Activated naive CD8-positive, alpha-beta T cell treated with anti-CD3 and anti-CD28 coated beads, Interleukin-2, amount 50 U/mL, for 24 hours (primary cell): ENCODE measurements around the gene CGB7.
"Not testable (repeated sequence)": the region's sequence is repeated elsewhere in the genome, so short reads cannot be mapped to it uniquely, and the experiment has no call there.

ENCODE experiments used
- ATAC-seq: fragments of 150-1000 bp; cut with Tn5 transposase; one replicate; pipeline ENCODE4 v1.10.0; 2021
- DNase-seq: peaks from one replicate; pipeline ENCODE4 v3.0.0; 2021
- H3K27ac Mint-ChIP-seq: one replicate; pipeline ENCODE4 v1.8.0; 2021; ENCODE audit warnings: mild to moderate bottlenecking, mixed read lengths
- H3K27me3 Mint-ChIP-seq: one replicate; pipeline ENCODE4 v1.8.0; 2021; ENCODE audit warnings: mixed read lengths
- H3K36me3 Mint-ChIP-seq: one replicate; pipeline ENCODE4 v1.8.0; 2021; ENCODE audit warnings: low read depth, mixed read lengths
- H3K4me1 Mint-ChIP-seq: one replicate; pipeline ENCODE4 v1.8.0; 2021; ENCODE audit warnings: mixed read lengths
- H3K4me3 Mint-ChIP-seq: one replicate; pipeline ENCODE4 v1.8.0; 2021; ENCODE audit warnings: mild to moderate bottlenecking, moderate library complexity, mixed read lengths
- H3K9me3 Mint-ChIP-seq: one replicate; pipeline ENCODE4 v1.8.0; 2021; ENCODE audit warnings: mixed read lengths

Gene CGB7

DNA sequence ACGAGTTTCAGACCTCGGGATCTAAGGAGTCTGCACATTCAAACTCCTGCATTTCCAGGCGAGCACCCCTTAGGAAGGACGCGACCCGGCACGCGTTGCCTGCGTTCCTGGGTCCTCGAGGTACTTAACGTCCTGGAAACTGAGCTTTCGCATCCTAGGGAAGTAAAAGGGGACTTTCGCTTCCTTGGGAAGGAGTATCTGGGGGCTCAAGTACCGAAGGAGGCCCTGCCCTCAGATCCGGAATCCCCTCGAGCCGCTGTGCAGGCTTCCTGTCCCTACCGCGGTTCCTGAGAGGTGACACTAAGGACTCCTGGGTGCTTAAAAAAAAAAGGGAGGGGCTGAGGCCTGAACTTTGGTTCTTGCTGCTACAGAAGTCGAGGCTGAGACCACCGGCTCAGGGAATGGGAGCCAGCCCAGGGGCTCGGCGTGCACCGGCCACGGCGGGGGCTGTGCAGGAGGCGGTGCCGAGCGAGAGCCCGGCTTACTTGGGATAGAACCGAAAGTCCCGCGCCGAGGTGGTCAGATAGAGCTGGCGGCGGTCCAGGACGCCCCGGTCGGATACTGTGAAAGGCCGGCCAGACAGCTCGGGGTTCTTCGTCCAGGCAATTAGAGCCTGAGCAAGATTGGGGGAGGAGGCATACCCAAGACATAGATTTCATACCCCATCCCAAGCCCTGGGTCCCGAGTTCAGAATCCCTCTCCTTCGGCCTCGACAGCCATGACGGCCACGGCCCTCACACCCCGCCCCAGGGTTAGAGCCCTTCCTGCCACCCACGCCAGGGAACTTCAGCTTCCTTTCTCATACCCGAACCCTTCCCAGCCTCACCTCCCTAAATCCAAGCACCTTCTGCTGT is 38.9 kb downstream of the CGB7 start:
- H3K9me3 Mint-ChIP-seq, DNase-seq, H3K27me3 Mint-ChIP-seq, H3K36me3 Mint-ChIP-seq: not testable (repeated sequence)
- Mint-ChIP-seq H3K4me3 (peak overlapping the region; percentile 72), H3K4me1 (peaks cover 33% of the 10 kb centered on the region), H3K27ac (peak overlapping the region; percentile 22)
- peak; percentile 9 for ATAC-seq

DNA sequence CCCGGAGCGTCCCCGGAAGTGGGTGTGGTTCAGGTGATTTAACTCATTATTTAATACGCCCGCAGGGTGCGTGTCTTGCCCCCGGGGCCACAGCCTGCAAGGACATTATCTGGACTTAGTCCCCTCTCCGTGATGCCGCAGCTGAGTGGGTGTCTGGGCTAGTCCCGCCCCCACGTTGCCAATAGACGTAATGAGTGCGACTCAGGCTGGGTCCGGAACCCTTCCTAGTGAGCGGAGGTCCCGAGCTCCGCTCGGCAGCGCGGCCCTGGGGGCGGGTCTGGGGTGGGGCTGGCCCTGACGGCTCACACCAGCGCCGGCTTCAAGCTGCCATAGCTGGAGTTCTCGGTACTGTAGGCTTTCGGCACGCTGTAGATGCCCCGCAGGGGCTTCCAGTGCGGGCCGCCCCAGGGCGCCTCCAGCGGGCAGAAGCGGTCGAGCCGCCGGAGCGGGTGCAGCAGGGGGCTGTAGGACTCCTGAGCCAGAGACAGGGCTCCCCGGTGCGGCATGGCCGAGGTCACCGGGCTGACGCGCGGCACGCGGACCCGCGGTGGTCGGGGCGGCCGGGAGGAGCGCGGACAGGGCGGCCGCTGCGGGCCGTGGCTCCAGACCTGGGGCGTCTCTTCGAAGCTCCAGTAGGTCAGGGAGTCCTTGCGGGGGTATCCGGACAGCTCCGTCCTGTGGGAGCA is 39.7 kb downstream of the CGB7 start:
- peak; percentile 71 for ATAC-seq
- Mint-ChIP-seq H3K27ac (no peak overlapping the region), H3K27me3 (peaks cover 6% of the 10 kb centered on the region), H3K9me3 (no peaks in the 10 kb centered on the region), H3K36me3 (peaks cover 8% of the 10 kb centered on the region), H3K4me1 (peaks cover 33% of the 10 kb centered on the region), H3K4me3 (peak overlapping the region; percentile 24)
- peak; percentile 69 for DNase-seq

DNA sequence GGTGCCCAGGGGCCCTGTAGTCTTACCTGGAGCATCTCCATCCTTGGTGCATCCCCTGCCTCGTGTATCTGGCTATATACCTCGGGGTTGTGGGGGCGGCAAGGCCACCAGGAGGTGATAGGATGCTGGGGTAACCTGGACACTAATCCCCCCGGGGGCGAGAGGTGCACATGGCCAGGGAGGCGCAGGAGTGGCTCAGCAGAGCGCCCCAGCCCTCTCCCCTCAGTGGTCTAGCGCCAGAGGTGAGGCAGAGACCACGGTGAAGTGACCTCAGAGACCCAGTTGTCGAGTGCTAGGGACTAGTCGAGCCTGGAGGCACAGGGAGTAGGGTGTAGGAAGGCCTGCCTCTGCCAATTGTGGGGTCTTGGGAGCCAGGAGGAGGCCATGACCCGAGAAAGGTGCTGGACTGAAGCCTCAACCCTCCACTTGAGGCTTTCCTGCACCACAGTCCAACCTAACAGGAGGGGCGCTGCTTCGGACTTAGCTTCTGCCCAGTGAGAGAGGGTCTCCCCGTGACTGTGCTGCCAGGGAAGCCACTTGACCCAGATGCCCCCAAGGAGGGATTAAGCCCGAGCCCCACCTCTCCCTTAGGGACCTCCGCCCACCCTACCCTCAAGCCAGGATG is 40.4 kb downstream of the CGB7 start, which contains the start of gene LHB:
Gene LHB, minus strand, starts transcription at position 51 of the 625 bp plus-strand sequence. Its CDS starts 10 bp downstream, at position 41.
- DNase-seq (no peak), ATAC-seq (no peak)
- Mint-ChIP-seq H3K4me1 (peaks cover 33% of the 10 kb centered on the region), H3K4me3 (peak within 1 kb of the TSS; percentile 24), H3K9me3 (no peaks in the 10 kb centered on the region), H3K27ac (no peak within 1 kb of the TSS), H3K27me3 (peaks cover 6% of the 10 kb centered on the region), H3K36me3 (peaks cover 8% of the 10 kb centered on the region)

DNA sequence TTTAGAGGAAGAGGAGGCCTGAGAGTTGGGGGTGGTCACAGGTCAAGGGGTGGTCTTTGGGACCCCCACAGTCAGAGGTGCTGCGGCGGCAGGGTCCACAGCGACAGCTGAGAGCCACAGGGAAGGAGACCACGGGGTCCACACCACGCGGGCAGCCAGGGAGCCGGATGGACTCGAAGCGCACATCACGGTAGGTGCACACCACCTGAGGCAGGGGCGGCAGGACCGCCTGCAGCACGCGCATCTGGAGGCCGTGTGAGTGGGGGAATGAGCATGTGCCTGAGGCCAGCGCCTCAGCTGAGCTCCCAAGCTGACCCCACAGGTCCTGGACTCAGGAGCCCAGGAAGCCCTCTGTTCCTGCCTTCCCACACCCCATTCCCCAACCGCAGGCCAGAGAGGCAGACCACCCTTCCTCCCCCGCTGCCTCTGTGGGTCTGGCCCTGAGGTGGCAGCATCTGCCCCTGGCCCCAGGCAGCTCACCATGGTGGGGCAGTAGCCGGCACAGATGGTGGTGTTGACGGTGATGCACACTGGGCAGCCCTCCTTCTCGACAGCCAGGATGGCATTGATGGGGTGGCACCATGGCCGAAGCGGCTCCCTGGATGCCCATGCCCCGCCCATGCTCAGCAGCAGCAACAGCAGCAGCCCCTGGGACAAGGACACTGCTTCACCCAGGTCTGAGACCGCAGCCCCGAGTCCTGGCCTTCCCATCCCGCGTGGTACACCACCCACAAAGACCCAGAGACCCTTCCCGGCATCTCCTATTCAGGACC is 41.3 kb downstream of the CGB7 start:
- H3K27ac Mint-ChIP-seq, result no peak overlapping the region
- no peak overlapping the region for H3K4me3 Mint-ChIP-seq
- ATAC-seq (no peak), DNase-seq (no peak)
- H3K36me3 Mint-ChIP-seq, result peaks cover 11% of the 10 kb centered on the region
- peaks cover 6% of the 10 kb centered on the region for H3K27me3 Mint-ChIP-seq
- H3K9me3 Mint-ChIP-seq, result no peaks in the 10 kb centered on the region
- peaks cover 25% of the 10 kb centered on the region for H3K4me1 Mint-ChIP-seq

DNA sequence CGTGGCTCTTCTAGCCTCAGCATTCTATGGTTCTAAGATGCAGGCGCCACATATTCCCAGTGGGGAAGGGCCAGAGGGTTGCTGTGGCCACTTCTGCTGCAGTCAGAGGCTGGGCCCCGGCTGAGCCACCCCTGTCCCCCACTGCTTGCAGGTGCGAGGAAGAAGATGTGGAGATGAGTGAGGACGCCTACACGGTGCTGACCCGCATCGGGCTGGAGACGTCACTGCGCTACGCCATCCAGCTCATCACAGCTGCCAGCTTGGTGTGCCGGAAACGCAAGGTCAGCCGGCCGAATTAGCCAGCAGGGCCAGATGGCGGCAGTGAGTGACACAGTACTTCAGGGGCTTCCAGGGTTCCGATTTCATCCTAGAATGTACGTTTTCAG is 42.7 kb downstream of the CGB7 start:
- H3K36me3 Mint-ChIP-seq, result peaks cover 13% of the 10 kb centered on the region
- H3K4me3 Mint-ChIP-seq, result no peak overlapping the region
- H3K9me3 Mint-ChIP-seq, result no peaks in the 10 kb centered on the region
- DNase-seq, result no peak
- H3K27ac Mint-ChIP-seq, result no peak overlapping the region
- H3K27me3 Mint-ChIP-seq, result peaks cover 6% of the 10 kb centered on the region
- ATAC-seq, result no peak
- H3K4me1 Mint-ChIP-seq, result peaks cover 18% of the 10 kb centered on the region

DNA sequence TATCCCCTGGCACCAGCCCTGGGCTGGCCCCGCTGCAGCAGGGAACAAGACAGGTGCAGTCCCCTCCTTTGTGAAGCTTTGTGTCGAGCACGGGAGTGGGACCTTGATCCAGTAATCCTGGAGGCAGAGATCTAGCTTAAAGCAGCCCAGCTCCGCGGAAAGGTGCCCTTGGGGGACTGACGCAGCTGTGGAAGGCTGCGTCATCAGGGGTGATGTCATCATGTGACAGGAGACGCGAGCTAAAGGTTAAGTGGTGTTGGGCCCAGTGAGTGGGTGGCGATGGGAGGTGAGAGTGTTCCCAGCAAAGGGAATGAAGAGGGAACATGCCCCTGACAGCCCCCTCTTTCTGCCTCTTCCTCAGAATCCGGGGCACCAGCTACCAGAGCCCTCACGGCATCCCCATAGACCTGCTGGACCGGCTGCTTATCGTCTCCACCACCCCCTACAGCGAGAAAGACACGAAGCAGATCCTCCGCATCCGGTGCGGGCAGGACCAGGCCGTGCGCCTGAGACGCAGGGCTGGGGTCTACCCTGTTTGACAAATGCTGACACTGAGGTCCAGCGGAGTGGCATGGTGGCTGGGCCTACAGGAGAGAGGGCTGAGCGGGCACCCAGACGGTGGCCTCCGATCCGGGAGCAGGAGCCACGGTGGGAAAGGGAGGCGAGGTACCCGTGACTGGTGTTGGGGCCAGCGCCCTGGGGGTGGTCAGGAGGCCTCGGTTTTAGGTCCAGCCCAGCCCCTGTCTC is 43.3 kb downstream of the CGB7 start:
- no peak for DNase-seq
- Mint-ChIP-seq H3K27ac (no peak overlapping the region), H3K27me3 (peaks cover 5% of the 10 kb centered on the region), H3K36me3 (peaks cover 13% of the 10 kb centered on the region), H3K4me1 (peaks cover 14% of the 10 kb centered on the region), H3K4me3 (no peak overlapping the region), H3K9me3 (no peaks in the 10 kb centered on the region)
- no peak for ATAC-seq

DNA sequence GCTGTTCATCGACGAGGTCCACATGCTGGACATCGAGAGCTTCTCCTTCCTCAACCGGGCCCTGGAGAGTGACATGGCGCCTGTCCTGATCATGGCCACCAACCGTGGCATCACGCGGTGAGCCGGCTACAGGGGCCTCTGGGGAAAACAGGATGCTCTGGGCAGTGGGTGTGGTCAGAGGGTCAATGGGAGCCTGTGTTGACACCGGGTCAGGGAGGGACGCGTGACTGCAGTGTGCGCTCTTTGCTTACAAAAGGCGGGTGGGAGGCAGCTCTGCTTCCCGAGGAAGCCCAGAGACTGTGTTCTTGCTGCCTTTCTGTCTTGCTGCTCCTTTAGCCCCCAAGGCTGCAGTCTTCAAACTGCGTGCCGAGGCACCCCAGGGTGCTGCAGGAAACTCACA is 46.4 kb downstream of the CGB7 start:
- Mint-ChIP-seq H3K36me3 (peaks cover 21% of the 10 kb centered on the region), H3K27ac (no peak overlapping the region), H3K4me1 (no peaks in the 10 kb centered on the region), H3K27me3 (no peaks in the 10 kb centered on the region), H3K9me3 (no peaks in the 10 kb centered on the region), H3K4me3 (no peak overlapping the region)
- DNase-seq, result no peak
- no peak for ATAC-seq

DNA sequence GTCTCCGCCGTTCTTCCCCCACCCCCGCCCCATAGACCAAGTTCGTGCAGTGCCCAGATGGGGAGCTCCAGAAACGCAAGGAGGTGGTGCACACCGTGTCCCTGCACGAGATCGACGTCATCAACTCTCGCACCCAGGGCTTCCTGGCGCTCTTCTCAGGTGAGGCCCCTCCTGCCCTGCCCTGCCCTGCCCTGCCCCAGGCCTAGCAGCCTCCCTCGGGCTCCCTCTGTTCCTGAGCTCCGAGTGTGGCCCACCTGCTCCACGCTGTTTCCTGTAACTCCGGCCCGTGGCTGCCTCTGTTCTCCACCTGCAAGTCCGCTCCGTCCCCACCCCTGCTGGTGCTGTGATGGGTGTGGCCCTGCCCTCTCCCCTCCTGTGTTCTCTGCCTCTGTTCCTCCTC is 47.1 kb downstream of the CGB7 start:
- H3K27ac Mint-ChIP-seq, result no peak overlapping the region
- no peak for DNase-seq
- H3K27me3 Mint-ChIP-seq, result no peaks in the 10 kb centered on the region
- ATAC-seq, result no peak
- H3K4me1 Mint-ChIP-seq, result no peaks in the 10 kb centered on the region
- no peaks in the 10 kb centered on the region for H3K9me3 Mint-ChIP-seq
- H3K4me3 Mint-ChIP-seq, result no peak overlapping the region
- peaks cover 17% of the 10 kb centered on the region for H3K36me3 Mint-ChIP-seq

DNA sequence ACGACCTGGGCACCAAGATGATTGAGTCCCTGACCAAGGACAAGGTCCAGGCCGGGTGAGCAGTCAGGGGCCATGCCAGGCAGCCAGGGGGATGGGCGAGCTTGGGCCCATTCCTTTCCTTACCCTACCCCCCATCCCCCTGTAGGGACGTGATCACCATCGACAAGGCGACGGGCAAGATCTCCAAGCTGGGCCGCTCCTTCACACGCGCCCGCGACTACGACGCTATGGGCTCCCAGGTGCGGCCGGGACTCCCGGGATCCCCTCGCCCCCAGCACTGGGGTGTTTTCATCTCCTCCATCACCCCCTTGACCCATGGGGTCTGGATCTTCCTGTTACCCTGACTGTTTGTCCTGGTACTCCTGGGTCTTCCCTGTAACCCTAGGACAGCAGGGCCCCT is 47.7 kb downstream of the CGB7 start:
- DNase-seq (no peak), ATAC-seq (no peak)
- no peaks in the 10 kb centered on the region for H3K9me3 Mint-ChIP-seq
- H3K4me1 Mint-ChIP-seq, result no peaks in the 10 kb centered on the region
- H3K27ac Mint-ChIP-seq, result no peak overlapping the region
- peaks cover 21% of the 10 kb centered on the region for H3K36me3 Mint-ChIP-seq
- no peak overlapping the region for H3K4me3 Mint-ChIP-seq
- no peaks in the 10 kb centered on the region for H3K27me3 Mint-ChIP-seq

DNA sequence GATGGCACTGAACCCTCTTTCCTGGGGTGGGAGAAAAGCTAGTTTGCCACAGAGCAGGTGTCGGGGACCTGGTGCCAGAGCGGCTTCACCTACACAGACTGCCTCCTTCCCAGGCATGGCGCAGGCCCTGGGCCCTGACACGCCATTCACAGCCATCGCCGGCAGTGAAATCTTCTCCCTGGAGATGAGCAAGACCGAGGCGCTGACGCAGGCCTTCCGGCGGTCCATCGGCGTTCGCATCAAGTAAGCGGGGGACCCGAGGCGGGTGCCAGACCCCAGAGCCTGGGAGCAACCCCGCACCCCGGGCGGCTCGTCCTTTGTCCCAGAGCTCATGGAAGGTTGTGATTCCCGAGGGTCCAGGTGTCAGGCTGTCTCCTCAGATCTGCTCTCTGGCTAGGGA is 50.6 kb downstream of the CGB7 start:
- no peaks in the 10 kb centered on the region for H3K27me3 Mint-ChIP-seq
- H3K4me3 Mint-ChIP-seq, result no peak overlapping the region
- H3K9me3 Mint-ChIP-seq, result no peaks in the 10 kb centered on the region
- DNase-seq, result no peak
- ATAC-seq, result no peak
- no peaks in the 10 kb centered on the region for H3K4me1 Mint-ChIP-seq
- H3K27ac Mint-ChIP-seq, result no peak overlapping the region
- H3K36me3 Mint-ChIP-seq, result peaks cover 23% of the 10 kb centered on the region

DNA sequence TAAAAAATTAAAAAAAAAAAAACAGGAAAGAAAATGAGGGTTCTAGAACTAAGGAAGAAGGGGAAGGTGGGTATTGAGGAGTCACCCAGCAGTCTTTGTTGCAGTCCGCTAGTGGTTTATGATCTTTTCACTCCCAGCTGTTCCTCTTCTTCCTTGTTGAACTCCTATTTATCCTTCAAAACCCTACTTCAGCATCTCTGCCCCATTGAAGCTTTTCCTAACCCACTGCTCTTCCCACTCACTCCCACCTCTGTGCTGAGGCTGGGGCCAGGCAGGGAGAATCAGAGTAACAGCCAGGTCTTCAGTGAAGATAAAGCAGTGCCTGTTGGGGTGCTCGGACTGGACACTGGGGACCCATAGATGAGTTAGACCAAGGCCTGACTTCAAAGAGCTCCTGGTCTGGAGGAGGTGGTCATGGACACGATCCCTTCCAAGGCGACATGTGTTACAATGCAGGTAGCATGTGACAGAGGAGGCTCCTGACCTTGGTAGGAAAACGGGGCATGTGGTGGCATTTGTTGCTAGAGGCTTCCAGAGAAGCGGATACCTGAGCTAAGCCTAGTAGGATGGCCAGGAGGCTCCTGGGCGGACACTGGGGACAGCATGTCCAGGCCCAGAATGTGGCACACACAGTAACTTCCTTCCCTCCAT is 52.5 kb downstream of the CGB7 start:
- no peak for ATAC-seq
- Mint-ChIP-seq H3K27me3 (no peaks in the 10 kb centered on the region), H3K4me1 (no peaks in the 10 kb centered on the region), H3K4me3 (no peak overlapping the region), H3K36me3 (peaks cover 21% of the 10 kb centered on the region), H3K9me3 (no peaks in the 10 kb centered on the region), H3K27ac (no peak overlapping the region)
- no peak for DNase-seq
